ENCODE measurements around the gene SOWAHA. TPM values are rescaled to one million over a fixed set of nuclear protein-coding genes. Genes with fewer than 3 reads are reported as not detected.
A peak's percentile ranks its signal among the peaks of the same experiment; 100 is the strongest.

SOWAHA gene
- total RNA-seq, 1 experiment from 2014 or later, result not detected

- Histone ChIP-seq H3K9me3 (ENCODE audit: control insufficient read depth, insufficient read depth, low read depth, low read length) (no peaks in the 10 kb centered on the region), H3K27me3 (ENCODE audit: control insufficient read depth, insufficient read depth, low read length) (peaks cover 4% of the 10 kb centered on the region; the same call in 1 of the 2 replicates), H3K4me1 (ENCODE audit: control insufficient read depth, insufficient read depth, low read length) (peaks cover 11% of the 10 kb centered on the region; the same call in 1 of the 2 replicates), H3K27ac (ENCODE audit: low read length) (no peak overlapping the region), H3K4me3 (ENCODE audit: low read depth in 2 of 2, low read length in 2 of 2) (peak overlapping the region; percentile 53 to 60), H3K36me3 (ENCODE audit: control insufficient read depth, insufficient read depth, low read length) (no peaks in the 10 kb centered on the region)
- ChIA-PET CTCF (no interaction called here), POLR2A (interaction anchor here (0.7 kb wide), 1 partner anchor 20 kb away, joined by 6 read pairs; no protein-coding TSS in a partner anchor)
- TF ChIP-seq CTCF (IDR thresholded peaks at IDR 0.05) (no peak), SIN3A (IDR thresholded peaks at IDR 0.05; ENCODE audit: borderline replicate concordance, insufficient read depth, low read depth, low read length) (no peak), TCF7L2 (IDR thresholded peaks at IDR 0.05; ENCODE audit: low read depth, low read length) (no peak), REST (IDR thresholded peaks at IDR 0.05; ENCODE audit: insufficient read depth in 1 of 2, low read depth in 2 of 2, low read length in 1 of 2) (no peak), POLR2AphosphoS5 (IDR thresholded peaks at IDR 0.05; ENCODE audit: low read depth, low read length) (no peak)
- ATAC-seq (peak; percentile 6; the same call in 1 of the 2 replicates), DNase-seq (ENCODE audit: low read depth, low spot score) (no peak)
- intact Hi-C loops (cut with micrococcal nuclease; ENCODE audit: unreplicated experiment) (no loop called here), in situ Hi-C loops (cut with HindIII; ENCODE audit: low pct_unique_long_range_greater_than_20kb, low sequenced_read_pairs) (no loop called here)
- BruUV-seq (replicated peaks), result no TSS peak
These were observed 36.2 kb upstream of the SOWAHA start for GRCh38 chr5:132776938-132777208.

- intact Hi-C loops (cut with micrococcal nuclease; ENCODE audit: unreplicated experiment), result no loop called here
- no TSS peak for BruUV-seq (replicated peaks)
- Histone ChIP-seq H3K9me3 (ENCODE audit: control insufficient read depth, insufficient read depth, low read depth, low read length) (no peaks in the 10 kb centered on the region), H3K4me3 (ENCODE audit: low read depth in 2 of 2, low read length in 2 of 2) (peak within 1 kb of the TSS; percentile 53 to 60), H3K4me1 (ENCODE audit: control insufficient read depth, insufficient read depth, low read length) (peaks cover 11% of the 10 kb centered on the region; the same call in 1 of the 2 replicates), H3K27me3 (ENCODE audit: control insufficient read depth, insufficient read depth, low read length) (peaks cover 4% of the 10 kb centered on the region; the same call in 1 of the 2 replicates), H3K27ac (ENCODE audit: low read length) (peak within 1 kb of the TSS; percentile 51; the same call in 1 of the 2 replicates), H3K36me3 (ENCODE audit: control insufficient read depth, insufficient read depth, low read length) (no peaks in the 10 kb centered on the region)
- ATAC-seq (peak; percentile 69), DNase-seq (ENCODE audit: low read depth, low spot score) (no peak)
- TF ChIP-seq REST (IDR thresholded peaks at IDR 0.05; ENCODE audit: insufficient read depth in 1 of 2, low read depth in 2 of 2, low read length in 1 of 2) (no peak), SIN3A (IDR thresholded peaks at IDR 0.05; ENCODE audit: borderline replicate concordance, insufficient read depth, low read depth, low read length) (no peak), CTCF (IDR thresholded peaks at IDR 0.05) (no peak), POLR2AphosphoS5 (IDR thresholded peaks at IDR 0.05; ENCODE audit: low read depth, low read length) (no peak), TCF7L2 (IDR thresholded peaks at IDR 0.05; ENCODE audit: low read depth, low read length) (no peak)
- in situ Hi-C loops (cut with HindIII; ENCODE audit: low pct_unique_long_range_greater_than_20kb, low sequenced_read_pairs), result no loop called here
- CTCF ChIA-PET, result no interaction called here
- POLR2A ChIA-PET, result interaction anchor here (0.7 kb wide), 1 partner anchor 20 kb away, joined by 6 read pairs; no protein-coding TSS in a partner anchor
These were observed 35.7 kb upstream of the SOWAHA start, which contains the start of gene SEPTIN8 for GRCh38 chr5:132777209-132778069. Gene SEPTIN8 (minus strand): TSS chr5:132777239. CDS start chr5:132777137, 102 bp downstream.

Data from Panc1 (cell line).